ENCODE measurements around the gene MCCC2.

- TF ChIP-seq CTCF (IDR thresholded peaks at IDR 0.05) (no peak), POLR2A (IDR thresholded peaks at IDR 0.05) (no peak)
Observed at GRCh38 chr5:71576241-71576640, 10.9 kb upstream of the MCCC2 start.
